WTC11 (cell line): Measurements from ENCODE around the gene MAMDC2. TPM values are rescaled to one million over a fixed set of nuclear protein-coding genes. Genes with fewer than 3 reads are reported as not detected.

ENCODE experiments used
- ATAC-seq: fragments of 200-7000 bp; cut with Tn5 transposase; 2 replicates; pipeline ENCODE4 v1.10.0; 2021; ENCODE audit warnings: mild to moderate bottlenecking, moderate library complexity
- CTCF ChIA-PET: fragments of 300-600 bp; sonication (Branson Sonifier 250); formaldehyde crosslinking; loops from one replicate; lab custom pipeline; 2021; ENCODE audit warnings: antibody characterized with exemption; lab: Charles Lee
- POLR2A ChIA-PET: fragments of 350-600 bp; sonication (Branson Sonifier 250); formaldehyde crosslinking; loops from one replicate; lab custom pipeline; 2021; ENCODE audit warnings: antibody characterized with exemption; lab: Charles Lee
- DNase-seq: peaks from one replicate; pipeline ENCODE4 v3.0.0; 2021; ENCODE audit warnings: low spot score
- H3K27ac Mint-ChIP-seq: 2 replicates; pipeline ENCODE4 v1.8.0; 2021; ENCODE audit warnings: mixed read lengths
- H3K27me3 Mint-ChIP-seq: 2 replicates; pipeline ENCODE4 v1.8.0; 2021; ENCODE audit warnings: low read depth, mild to moderate bottlenecking, moderate library complexity, mixed read lengths
- H3K36me3 Mint-ChIP-seq: 2 replicates; pipeline ENCODE4 v1.8.0; 2021; ENCODE audit warnings: mixed read lengths
- H3K4me1 Mint-ChIP-seq: 2 replicates; pipeline ENCODE4 v1.8.0; 2022; ENCODE audit warnings: mixed read lengths
- H3K4me3 Mint-ChIP-seq: 2 replicates; pipeline ENCODE4 v1.8.0; 2021; ENCODE audit warnings: mild to moderate bottlenecking, moderate library complexity, mixed read lengths
- H3K9me3 Mint-ChIP-seq: 2 replicates; pipeline ENCODE4 v1.8.0; 2021; ENCODE audit warnings: mixed read lengths
- AR ChIP-seq: fragments of 250-450 bp; sonication (Bioruptor Pico); IDR thresholded peaks from 2 replicates; pipeline ENCODE4 v1.9.0; 2021; ENCODE audit warnings: mild to moderate bottlenecking
- ATF3 ChIP-seq: sonication (generic); formaldehyde crosslinking; conservative IDR thresholded peaks from 2 replicates; pipeline ENCODE4 v1.8.1; 2022; ENCODE audit warnings: mild to moderate bottlenecking, missing genetic modification reagents
- CBFB ChIP-seq: sonication (generic); formaldehyde crosslinking; IDR thresholded peaks from 2 replicates; pipeline ENCODE4 v1.8.1; 2022; ENCODE audit warnings: mild to moderate bottlenecking, low read depth, missing genetic modification reagents
- ELF4 ChIP-seq: sonication (generic); formaldehyde crosslinking; IDR thresholded peaks from 2 replicates; pipeline ENCODE4 v1.8.1; 2022; ENCODE audit warnings: low read depth, mild to moderate bottlenecking, moderate library complexity, missing genetic modification reagents
- ESRRA ChIP-seq: sonication (generic); formaldehyde crosslinking; IDR thresholded peaks from 2 replicates; pipeline ENCODE4 v1.8.1; 2022; ENCODE audit warnings: mild to moderate bottlenecking, missing genetic modification reagents, borderline replicate concordance
- ETV6 ChIP-seq: sonication (generic); formaldehyde crosslinking; IDR thresholded peaks from 2 replicates; pipeline ENCODE4 v1.8.1; 2022; ENCODE audit warnings: mild to moderate bottlenecking, missing genetic modification reagents
- FOXP1 ChIP-seq: sonication (generic); formaldehyde crosslinking; IDR thresholded peaks from 2 replicates; pipeline ENCODE4 v1.8.0; 2022; ENCODE audit warnings: missing genetic modification reagents, mild to moderate bottlenecking, moderate library complexity, borderline replicate concordance
- IRF1 ChIP-seq: sonication (generic); formaldehyde crosslinking; IDR thresholded peaks from 2 replicates; pipeline ENCODE4 v1.8.0; 2023; ENCODE audit warnings: missing genetic modification reagents
- JUN ChIP-seq: sonication (generic); formaldehyde crosslinking; IDR thresholded peaks from 2 replicates; pipeline ENCODE4 v1.8.0; 2023; ENCODE audit warnings: mild to moderate bottlenecking, missing genetic modification reagents
- KAT7 ChIP-seq: sonication (generic); formaldehyde crosslinking; IDR thresholded peaks from 2 replicates; pipeline ENCODE4 v1.8.1; 2023; ENCODE audit warnings: missing genetic modification reagents, mild to moderate bottlenecking, borderline replicate concordance
- MAX ChIP-seq: sonication (generic); formaldehyde crosslinking; IDR thresholded peaks from 2 replicates; pipeline ENCODE4 v1.8.0; 2022; ENCODE audit warnings: mild to moderate bottlenecking, missing genetic modification reagents
- MLX ChIP-seq: sonication (generic); formaldehyde crosslinking; IDR thresholded peaks from 2 replicates; pipeline ENCODE4 v1.8.1; 2023; ENCODE audit warnings: mild to moderate bottlenecking, missing genetic modification reagents, moderate library complexity
- MXD4 ChIP-seq: fragments of 250-450 bp; sonication (Bioruptor Pico); IDR thresholded peaks from 2 replicates; pipeline ENCODE4 v1.8.0; 2021; ENCODE audit warnings: mild to moderate bottlenecking, moderate library complexity, borderline replicate concordance
- NFE2L1 ChIP-seq: sonication (generic); formaldehyde crosslinking; IDR thresholded peaks from 2 replicates; pipeline ENCODE4 v1.8.1; 2023; ENCODE audit warnings: missing genetic modification reagents
- NR1H2 ChIP-seq: sonication (generic); formaldehyde crosslinking; IDR thresholded peaks from 2 replicates; pipeline ENCODE4 v1.9.0; 2021; ENCODE audit warnings: mild to moderate bottlenecking, moderate library complexity, missing genetic modification reagents
- NR2C2 ChIP-seq: sonication (generic); formaldehyde crosslinking; IDR thresholded peaks from 2 replicates; pipeline ENCODE4 v1.8.0; 2022; ENCODE audit warnings: mild to moderate bottlenecking, missing genetic modification reagents
- SMAD3 ChIP-seq: sonication (generic); formaldehyde crosslinking; IDR thresholded peaks from 2 replicates; pipeline ENCODE4 v1.8.0; 2022; ENCODE audit warnings: missing genetic modification reagents, mild to moderate bottlenecking, borderline replicate concordance
- SP1 ChIP-seq: sonication (generic); formaldehyde crosslinking; conservative IDR thresholded peaks from 2 replicates; pipeline ENCODE4 v1.8.1; 2022; ENCODE audit warnings: missing genetic modification reagents
- USF1 ChIP-seq: sonication (generic); formaldehyde crosslinking; IDR thresholded peaks from 2 replicates; pipeline ENCODE4 v1.8.0; 2022; ENCODE audit warnings: mild to moderate bottlenecking, missing genetic modification reagents
- ZBTB43 ChIP-seq: sonication (generic); formaldehyde crosslinking; IDR thresholded peaks from 2 replicates; pipeline ENCODE4 v1.8.1; 2023; ENCODE audit warnings: mild to moderate bottlenecking, missing genetic modification reagents
- ZNF232 ChIP-seq: sonication (generic); formaldehyde crosslinking; IDR thresholded peaks from 2 replicates; pipeline ENCODE4 v1.8.0; 2022; ENCODE audit warnings: mild to moderate bottlenecking, missing genetic modification reagents
- ZNF532 ChIP-seq: fragments of 250-450 bp; sonication (Bioruptor Pico); IDR thresholded peaks from 2 replicates; pipeline ENCODE4 v1.9.0; 2021; ENCODE audit warnings: mild to moderate bottlenecking, borderline replicate concordance
- total RNA-seq: library from RNA; stranded (reverse); gene quantifications from 3 replicates; pipeline ENCODE4 v1.2.3, GENCODE V29; 2021

MAMDC2 gene
- total RNA-seq, 1 experiment from 2014 or later = 6.0 TPM

- POLR2A ChIA-PET = no interaction called here
- DNase-seq = no peak
- no peak overlapping the region for H3K27ac Mint-ChIP-seq
- no peaks in the 10 kb centered on the region for H3K36me3 Mint-ChIP-seq
- H3K4me1 Mint-ChIP-seq = peaks cover 18% of the 10 kb centered on the region
- no peak for TF ChIP-seq ETV6 (CRISPR knock-in tag)
- TF ChIP-seq MLX (CRISPR knock-in tag) = no peak
- TF ChIP-seq ZNF232 (CRISPR knock-in tag) = no peak
- no peak for TF ChIP-seq ZBTB43 (CRISPR knock-in tag)
- TF ChIP-seq CBFB (CRISPR knock-in tag) = no peak
- no peak for TF ChIP-seq NR1H2 (CRISPR knock-in tag)
- TF ChIP-seq MAX (CRISPR knock-in tag) = no peak
- TF ChIP-seq JUN (CRISPR knock-in tag) = no peak
- TF ChIP-seq NR2C2 (CRISPR knock-in tag) = no peak
- no peak for TF ChIP-seq NFE2L1 (CRISPR knock-in tag)
- no peak for TF ChIP-seq MXD4 (CRISPR knock-in tag)
- TF ChIP-seq ELF4 (CRISPR knock-in tag) = no peak
- no peak for TF ChIP-seq SMAD3 (CRISPR knock-in tag)
- no peak for TF ChIP-seq USF1
- peaks cover 10% of the 10 kb centered on the region for H3K9me3 Mint-ChIP-seq
- CTCF ChIA-PET = interaction anchor here (1.2 kb wide), 1 partner anchor 115 kb away, joined by 5 read pairs; no protein-coding TSS in a partner anchor
- no peak for ATAC-seq
- no peaks in the 10 kb centered on the region for H3K27me3 Mint-ChIP-seq
- H3K4me3 Mint-ChIP-seq = no peak overlapping the region
Observed at GRCh38 chr9:69995846-69996245, 47.8 kb upstream of the MAMDC2 start.

- Mint-ChIP-seq H3K36me3 (no peaks in the 10 kb centered on the region), H3K27me3 (no peaks in the 10 kb centered on the region), H3K4me3 (no peak overlapping the region), H3K9me3 (peaks cover 10% of the 10 kb centered on the region), H3K4me1 (peaks cover 24% of the 10 kb centered on the region), H3K27ac (no peak overlapping the region)
- CTCF ChIA-PET = interaction anchor here (0.8 to 1.1 kb wide), 2 partner anchors 33 to 114 kb away, joined by 3 to 4 read pairs; no protein-coding TSS in a partner anchor
- POLR2A ChIA-PET = no interaction called here
- ATAC-seq (no peak), DNase-seq (no peak)
- TF ChIP-seq ATF3 (CRISPR knock-in tag) (no peak), FOXP1 (CRISPR knock-in tag) (no peak), KAT7 (no peak), AR (CRISPR knock-in tag) (no peak), IRF1 (CRISPR knock-in tag) (no peak), ZNF532 (CRISPR knock-in tag) (no peak), SP1 (CRISPR knock-in tag) (no peak), ESRRA (CRISPR knock-in tag) (no peak)
Observed at GRCh38 chr9:69996967-69997366, 46.7 kb upstream of the MAMDC2 start.
